PC-3 (cell line): ENCODE results near the gene MATCAP1. TPM values are rescaled to one million over a fixed set of nuclear protein-coding genes. Genes with fewer than 3 reads are reported as not detected.
A peak's percentile ranks its signal among the peaks of the same experiment; 100 is the strongest.

Experiments
- ATAC-seq: fragments of 200-7000 bp; cut with Tn5 transposase; 2 replicates; pipeline ENCODE4 v1.9.1; 2020; ENCODE audit warnings: mild to moderate bottlenecking, moderate library complexity
- BruUV-seq: library from RNA; stranded (reverse); fragments of 400-500 nt; replicated peaks from 2 replicates; lab custom pipeline; 2021; lab: Mats Ljungman, UMichigan
- CTCF ChIA-PET: fragments of 300-600 bp; sonication (Branson Sonifier 250); formaldehyde crosslinking; loops from one replicate; lab custom pipeline; 2022; ENCODE audit warnings: antibody characterized with exemption; lab: Charles Lee
- POLR2A ChIA-PET: fragments of 300-600 bp; sonication (Branson Sonifier 250); formaldehyde crosslinking; loops from one replicate; lab custom pipeline; 2022; ENCODE audit warnings: antibody characterized with exemption; ENCODE audit not compliant: unreplicated experiment; lab: Charles Lee
- DNase-seq: peaks from one replicate; pipeline ENCODE4 v3.0.0-alpha.2; 2015
- H2AFZ ChIP-seq: fragments of 300-600 bp; sonication (generic); 2 replicates; pipeline ENCODE4 v1.6.0; 2016; ENCODE audit warnings: antibody characterized with exemption, low read length
- H3F3A ChIP-seq: fragments of 300-600 bp; sonication (generic); one replicate; pipeline ENCODE4 v1.6.0; 2017; ENCODE audit warnings: antibody characterized with exemption, low read length, control low read depth, mild to moderate bottlenecking; ENCODE audit not compliant: unreplicated experiment
- H3K27ac ChIP-seq: fragments of 300-600 bp; sonication (generic); 2 replicates; pipeline ENCODE4 v1.5.1; 2016; ENCODE audit warnings: mild to moderate bottlenecking, low read length
- H3K27me3 ChIP-seq: fragments of 300-600 bp; sonication (generic); 2 replicates; pipeline ENCODE4 v1.6.1; 2016; ENCODE audit warnings: low read length, mixed read lengths
- H3K36me3 ChIP-seq: fragments of 300-600 bp; sonication (generic); 2 replicates; pipeline ENCODE4 v1.6.1; 2016; ENCODE audit warnings: low read depth, mixed run types, low read length, mixed read lengths
- H3K4me1 ChIP-seq: fragments of 300-600 bp; sonication (generic); 2 replicates; pipeline ENCODE4 v1.5.1; 2016; ENCODE audit warnings: low read length; ENCODE audit not compliant: insufficient read depth
- H3K4me2 ChIP-seq: fragments of 300-600 bp; sonication (generic); 2 replicates; pipeline ENCODE4 v1.6.0; 2016; ENCODE audit warnings: low read length
- H3K4me3 ChIP-seq: fragments of 300-600 bp; sonication (generic); 2 replicates; pipeline ENCODE4 v1.5.1; 2016; ENCODE audit warnings: mild to moderate bottlenecking, low read length, mixed read lengths
- H3K79me2 ChIP-seq: fragments of 300-600 bp; sonication (generic); 2 replicates; pipeline ENCODE4 v1.6.1; 2017; ENCODE audit warnings: low read length, mixed read lengths
- H3K9ac ChIP-seq: fragments of 300-600 bp; sonication (generic); 2 replicates; pipeline ENCODE4 v1.6.0; 2016; ENCODE audit warnings: mild to moderate bottlenecking, low read length
- H3K9me2 ChIP-seq: fragments of 300-600 bp; sonication (generic); replicated peaks from 2 replicates; pipeline ENCODE4 v1.6.1; 2016; ENCODE audit warnings: mixed run types, low read length, mixed read lengths
- H3K9me3 ChIP-seq: fragments of 300-600 bp; sonication (generic); 2 replicates; pipeline ENCODE4 v1.6.1; 2016; ENCODE audit warnings: low read length, mixed read lengths
- H4K20me1 ChIP-seq: fragments of 300-600 bp; sonication (generic); 2 replicates; pipeline ENCODE4 v1.6.1; 2016; ENCODE audit warnings: low read length, mixed read lengths
- EZH2 ChIP-seq: fragments of 300-600 bp; sonication (generic); IDR thresholded peaks from one replicate; pipeline ENCODE4 v1.6.1; 2017; ENCODE audit warnings: antibody characterized with exemption, mild to moderate bottlenecking, low read length; ENCODE audit not compliant: unreplicated experiment
- EZH2phosphoT487 ChIP-seq: fragments of 300-600 bp; sonication (generic); IDR thresholded peaks from 2 replicates; pipeline ENCODE4 v1.6.1; 2018; ENCODE audit warnings: mild to moderate bottlenecking, antibody characterized with exemption, low read length, borderline replicate concordance
- intact Hi-C: fragments of 100-400 bp; cut with micrococcal nuclease; formaldehyde crosslinking; loops from 2 replicates; pipeline ENCODE4 v1.9.0; 2023
- total RNA-seq: library from RNA; depleted of rRNA; stranded (reverse); fragments of >200 nt; gene quantifications from 2 replicates; pipeline ENCODE4 v1.2.3, GENCODE V29; 2014
- TF ChIP-seq, protein P1 (sequence below): fragments of 300-600 bp; sonication (generic); conservative IDR thresholded peaks from 2 replicates; pipeline ENCODE4 v1.5.1; 2017; ENCODE audit warnings: antibody characterized with exemption, low read depth, mild to moderate bottlenecking, low read length

The MATCAP1 gene
- total RNA-seq, 1 experiment from 2014 or later: 29.6 TPM

DNA sequence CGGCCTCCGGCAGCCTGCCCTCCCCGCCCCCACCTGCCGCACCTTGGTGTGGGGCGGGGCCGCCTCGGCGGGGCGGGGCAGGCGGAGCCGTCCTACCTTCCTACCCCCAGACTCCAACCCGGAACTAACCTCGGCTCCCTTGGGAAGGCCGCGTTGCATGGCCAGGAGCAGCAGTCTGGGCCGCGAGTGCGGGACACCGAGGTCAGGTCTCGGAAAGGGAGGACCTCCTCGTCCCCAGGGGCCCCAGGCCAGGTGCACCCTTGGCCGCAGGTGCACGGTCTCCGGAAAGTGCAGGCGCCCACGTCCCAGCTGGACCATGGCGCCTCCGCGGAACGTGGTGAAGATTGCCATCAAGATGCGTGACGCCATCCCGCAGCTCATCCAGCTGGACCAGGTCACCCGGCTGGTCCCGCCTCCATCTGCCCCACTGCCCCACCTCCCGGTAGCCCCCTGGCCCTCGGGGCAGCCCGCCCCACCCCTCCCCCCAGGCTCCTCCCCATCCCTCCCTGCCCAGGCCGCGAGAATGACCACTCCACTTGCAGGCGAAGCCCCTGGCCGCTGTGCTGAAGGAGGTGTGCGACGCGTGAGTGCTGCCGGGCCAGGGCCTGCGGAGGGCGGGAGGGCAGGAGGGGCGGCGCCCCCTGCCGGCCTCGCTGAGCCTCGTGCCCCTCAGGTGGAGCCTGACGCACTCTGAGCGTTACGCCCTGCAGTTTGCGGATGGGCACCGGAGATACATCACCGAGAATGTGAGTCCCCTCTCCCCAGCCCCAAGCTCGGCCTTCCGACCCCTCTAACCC lies 15.4 kb upstream of the MATCAP1 start, which contains the start of gene ELMO3:
Gene ELMO3 (plus strand): TSS at position 121 of the 797 bp plus-strand sequence. CDS start 196 bp downstream, at position 317.
- Histone ChIP-seq H2AFZ (no peak within 1 kb of the TSS), H3K9ac (no peak within 1 kb of the TSS), H4K20me1 (no peaks in the 10 kb centered on the region; the same call in 1 of the 2 replicates), H3K9me2 (no peaks in the 10 kb centered on the region), H3K27me3 (no peaks in the 10 kb centered on the region), H3K79me2 (peaks cover 8% of the 10 kb centered on the region), H3K36me3 (peaks cover 15% of the 10 kb centered on the region; the same call in 1 of the 2 replicates), H3K4me2 (no peak within 1 kb of the TSS), H3K27ac (no peak within 1 kb of the TSS), H3K4me3 (no peak within 1 kb of the TSS), H3K4me1 (no peaks in the 10 kb centered on the region), H3K9me3 (no peaks in the 10 kb centered on the region), H3F3A (no peaks in the 10 kb centered on the region)
- no TSS peak for BruUV-seq
- DNase-seq: no peak
- intact Hi-C loops: loop anchor here (10.0 kb wide), 1 partner anchor 46 kb away; the partner anchor contains the start of genes FHOD1 and SLC9A5
- TF ChIP-seq EZH2 (no peak), EZH2phosphoT487 (no peak)
- TF ChIP-seq, protein P1, sequence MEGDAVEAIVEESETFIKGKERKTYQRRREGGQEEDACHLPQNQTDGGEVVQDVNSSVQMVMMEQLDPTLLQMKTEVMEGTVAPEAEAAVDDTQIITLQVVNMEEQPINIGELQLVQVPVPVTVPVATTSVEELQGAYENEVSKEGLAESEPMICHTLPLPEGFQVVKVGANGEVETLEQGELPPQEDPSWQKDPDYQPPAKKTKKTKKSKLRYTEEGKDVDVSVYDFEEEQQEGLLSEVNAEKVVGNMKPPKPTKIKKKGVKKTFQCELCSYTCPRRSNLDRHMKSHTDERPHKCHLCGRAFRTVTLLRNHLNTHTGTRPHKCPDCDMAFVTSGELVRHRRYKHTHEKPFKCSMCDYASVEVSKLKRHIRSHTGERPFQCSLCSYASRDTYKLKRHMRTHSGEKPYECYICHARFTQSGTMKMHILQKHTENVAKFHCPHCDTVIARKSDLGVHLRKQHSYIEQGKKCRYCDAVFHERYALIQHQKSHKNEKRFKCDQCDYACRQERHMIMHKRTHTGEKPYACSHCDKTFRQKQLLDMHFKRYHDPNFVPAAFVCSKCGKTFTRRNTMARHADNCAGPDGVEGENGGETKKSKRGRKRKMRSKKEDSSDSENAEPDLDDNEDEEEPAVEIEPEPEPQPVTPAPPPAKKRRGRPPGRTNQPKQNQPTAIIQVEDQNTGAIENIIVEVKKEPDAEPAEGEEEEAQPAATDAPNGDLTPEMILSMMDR: no peak
- ChIA-PET CTCF (interaction anchor here (1.1 to 2.3 kb wide), 2 partner anchors 28 to 45 kb away, joined by 3 to 9 read pairs; partner anchors contain the start of gene TMEM208), POLR2A (no interaction called here)
- peak; percentile 33 for ATAC-seq

- no TSS peak for BruUV-seq
- ATAC-seq (peak; percentile 77), DNase-seq (peak; percentile 30)
- Histone ChIP-seq H2AFZ (no peak overlapping the region), H3K36me3 (peaks cover 18% of the 10 kb centered on the region; the same call in 1 of the 2 replicates), H3K9me2 (no peaks in the 10 kb centered on the region), H3F3A (no peaks in the 10 kb centered on the region), H3K27me3 (no peaks in the 10 kb centered on the region), H3K79me2 (peaks cover 17% of the 10 kb centered on the region), H3K4me3 (no peak overlapping the region), H3K4me2 (no peak overlapping the region), H4K20me1 (no peaks in the 10 kb centered on the region; the same call in none of the 2 replicates), H3K9me3 (no peaks in the 10 kb centered on the region), H3K9ac (no peak overlapping the region), H3K4me1 (peaks cover 6% of the 10 kb centered on the region), H3K27ac (no peak overlapping the region)
- intact Hi-C loops: loop anchor here (10.0 kb wide), 1 partner anchor 47 kb away; the partner anchor contains the start of genes FHOD1 and SLC9A5
- CTCF ChIA-PET: interaction anchor here (0.9 to 2.3 kb wide), 3 partner anchors 29 to 49 kb away, joined by 3 to 9 read pairs (median 5); partner anchors contain the start of gene TMEM208
- POLR2A ChIA-PET: interaction anchor here (0.6 kb wide), 2 partner anchors 70 to 1498 kb away, joined by 4 to 15 read pairs; no protein-coding TSS in a partner anchor
- no peak for TF ChIP-seq EZH2
- TF ChIP-seq, protein P1: peak; percentile 70
Measured at GRCh38 chr16:67198238-67198734, 14.5 kb upstream of the MATCAP1 start.
